ENCODE measurements around the gene RAPGEF2.
"Not testable (repeated sequence)": the region's sequence is repeated elsewhere in the genome, so short reads cannot be mapped to it uniquely, and the experiment has no call there.

The RAPGEF2 gene

DNA sequence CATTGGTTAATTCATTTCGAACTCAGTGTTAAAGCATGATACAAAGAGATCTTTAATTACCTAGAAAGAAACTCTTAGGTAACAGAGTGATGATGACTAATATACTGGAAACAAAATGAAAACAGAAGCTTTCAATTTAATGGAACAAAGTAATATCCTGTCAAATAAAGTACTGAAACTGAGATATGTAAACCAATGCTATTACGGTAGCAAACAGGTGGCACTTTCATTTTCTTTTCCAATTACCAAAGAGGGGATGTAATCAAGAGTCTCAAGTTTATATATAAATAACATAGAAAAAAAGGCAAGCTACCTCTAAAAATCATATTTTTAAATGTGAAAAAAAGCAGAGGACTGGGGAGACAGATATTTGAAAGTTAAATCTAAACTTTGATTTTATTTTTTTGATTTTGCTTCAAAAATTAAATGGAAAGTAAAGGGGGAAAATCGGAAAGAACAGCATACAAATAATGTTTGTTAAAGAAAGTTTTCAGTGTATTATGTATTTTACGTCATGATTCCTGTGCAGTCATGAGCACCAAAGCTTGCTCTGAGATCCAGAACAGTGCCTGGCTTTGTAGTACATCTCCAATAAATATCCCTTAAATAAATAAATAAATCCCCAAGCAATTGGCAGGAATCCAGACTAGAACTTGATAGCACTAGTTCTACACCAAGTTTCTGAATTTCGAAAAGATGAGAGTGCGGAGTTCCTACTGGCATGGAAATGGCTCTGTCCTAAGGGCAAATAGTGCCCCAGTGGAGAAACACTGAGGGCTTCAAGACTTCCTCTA is 25.0 kb upstream of the RAPGEF2 start:
- TF ChIP-seq, protein P1, sequence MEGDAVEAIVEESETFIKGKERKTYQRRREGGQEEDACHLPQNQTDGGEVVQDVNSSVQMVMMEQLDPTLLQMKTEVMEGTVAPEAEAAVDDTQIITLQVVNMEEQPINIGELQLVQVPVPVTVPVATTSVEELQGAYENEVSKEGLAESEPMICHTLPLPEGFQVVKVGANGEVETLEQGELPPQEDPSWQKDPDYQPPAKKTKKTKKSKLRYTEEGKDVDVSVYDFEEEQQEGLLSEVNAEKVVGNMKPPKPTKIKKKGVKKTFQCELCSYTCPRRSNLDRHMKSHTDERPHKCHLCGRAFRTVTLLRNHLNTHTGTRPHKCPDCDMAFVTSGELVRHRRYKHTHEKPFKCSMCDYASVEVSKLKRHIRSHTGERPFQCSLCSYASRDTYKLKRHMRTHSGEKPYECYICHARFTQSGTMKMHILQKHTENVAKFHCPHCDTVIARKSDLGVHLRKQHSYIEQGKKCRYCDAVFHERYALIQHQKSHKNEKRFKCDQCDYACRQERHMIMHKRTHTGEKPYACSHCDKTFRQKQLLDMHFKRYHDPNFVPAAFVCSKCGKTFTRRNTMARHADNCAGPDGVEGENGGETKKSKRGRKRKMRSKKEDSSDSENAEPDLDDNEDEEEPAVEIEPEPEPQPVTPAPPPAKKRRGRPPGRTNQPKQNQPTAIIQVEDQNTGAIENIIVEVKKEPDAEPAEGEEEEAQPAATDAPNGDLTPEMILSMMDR (IDR thresholded peaks at IDR 0.05; ENCODE audit: low read depth, low read length): no peak
- no peak overlapping the region for H3K4me3 ChIP-seq (replicated peaks in 1 of 2; ENCODE audit: low read depth in 2 of 2, low read length in 2 of 2)
- no peak for DNase-seq (ENCODE audit: low read depth in 2 of 2)

DNA sequence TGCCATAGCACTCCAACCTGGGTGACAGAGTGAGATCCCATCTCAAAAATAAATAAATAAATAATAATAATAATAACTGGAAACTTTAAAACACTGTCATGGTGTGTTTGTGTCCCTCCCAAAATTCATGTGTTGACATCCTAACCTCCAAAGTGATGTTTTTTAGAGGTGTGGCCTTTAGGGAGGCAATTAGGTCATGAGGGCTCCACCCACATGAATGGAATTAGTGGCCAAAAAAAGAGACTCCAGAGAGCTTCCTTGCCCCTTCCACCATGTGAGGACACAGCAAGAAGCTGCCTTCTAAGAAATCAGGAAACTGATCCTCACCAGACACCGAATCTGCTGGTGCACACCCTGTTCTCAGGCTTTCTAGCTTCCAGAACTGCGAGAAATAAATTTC is 23.8 kb upstream of the RAPGEF2 start:
- DNase-seq (ENCODE audit: low read depth in 2 of 2): no peak
- TF ChIP-seq, protein P1 (IDR thresholded peaks at IDR 0.05; ENCODE audit: low read depth, low read length): no peak
- no peak overlapping the region for H3K4me3 ChIP-seq (replicated peaks in 1 of 2; ENCODE audit: low read depth in 2 of 2, low read length in 2 of 2)

DNA sequence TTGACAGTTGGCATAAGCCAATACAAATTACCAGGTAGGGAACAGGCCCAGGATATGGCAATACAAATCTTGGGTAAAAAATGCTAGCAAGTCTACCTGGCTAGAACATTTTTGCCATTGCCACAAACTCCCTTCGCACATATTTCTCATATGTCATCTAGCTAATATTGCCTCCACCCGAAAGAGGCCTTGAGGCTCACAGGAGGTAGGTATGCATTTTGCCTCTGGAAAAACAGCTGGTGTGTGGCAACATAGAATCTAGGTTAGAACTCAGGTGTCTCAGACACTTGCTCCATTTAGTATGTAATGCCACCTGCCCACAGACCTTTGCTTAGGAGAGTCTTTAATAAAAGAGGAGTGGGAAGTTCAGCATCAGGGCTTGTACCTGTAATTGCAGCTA is 16.3 kb upstream of the RAPGEF2 start:
- TF ChIP-seq, protein P1 (IDR thresholded peaks at IDR 0.05; ENCODE audit: low read depth, low read length): no peak
- no peak for DNase-seq (ENCODE audit: low read depth in 2 of 2)

DNA sequence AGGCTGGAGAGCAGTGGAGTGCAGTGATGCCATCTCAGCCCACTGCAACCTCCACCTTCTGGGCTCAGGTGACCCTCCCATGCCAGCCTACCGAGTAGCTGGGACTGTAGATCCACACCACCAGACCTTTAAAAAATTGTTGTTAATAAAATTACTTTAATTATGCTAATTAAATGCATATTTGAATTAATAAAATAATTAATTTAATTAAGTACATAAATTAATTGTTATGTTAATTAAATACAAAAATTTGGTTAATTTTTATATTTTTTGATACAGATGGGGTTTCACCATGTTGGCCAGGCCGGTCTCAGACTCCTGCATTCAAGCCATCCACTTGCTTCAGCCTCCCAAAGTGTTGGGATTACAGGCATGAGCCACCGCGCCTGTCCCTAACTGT is 12.6 kb upstream of the RAPGEF2 start:
- TF ChIP-seq, protein P1 (IDR thresholded peaks at IDR 0.05; ENCODE audit: low read depth, low read length): no peak

More for the DNA sequence above, 16.3 kb upstream of the RAPGEF2 start:
- H3K4me3 ChIP-seq (replicated peaks in 1 of 2; ENCODE audit: low read depth in 2 of 2, low read length in 2 of 2): no peak overlapping the region

DNA sequence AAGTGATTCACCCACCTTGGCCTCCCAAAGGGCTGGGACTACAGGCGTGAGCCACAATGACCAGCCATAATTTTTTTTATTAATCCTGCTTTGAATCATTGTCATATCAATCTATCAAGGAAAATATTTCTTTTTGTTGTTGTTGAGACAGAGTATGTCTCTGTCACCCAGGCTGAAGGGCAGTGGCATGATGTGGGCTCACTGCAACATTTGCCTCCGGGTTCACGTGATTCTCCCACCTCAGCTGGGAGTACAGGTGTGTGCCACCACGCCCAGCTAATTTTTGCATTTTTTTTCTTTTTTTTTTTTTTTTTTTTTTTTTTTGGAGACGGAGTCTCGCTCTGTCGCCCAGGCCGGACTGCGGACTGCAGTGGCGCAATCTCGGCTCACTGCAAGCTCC is 8.7 kb upstream of the RAPGEF2 start:
- not testable (repeated sequence) for H3K4me3 ChIP-seq (replicated peaks in 1 of 2; ENCODE audit: low read depth in 2 of 2, low read length in 2 of 2); DNase-seq (ENCODE audit: low read depth in 2 of 2)

More for the DNA sequence above, 12.6 kb upstream of the RAPGEF2 start:
- H3K4me3 ChIP-seq (replicated peaks in 1 of 2; ENCODE audit: low read depth in 2 of 2, low read length in 2 of 2): no peak overlapping the region
- no peak for DNase-seq (ENCODE audit: low read depth in 2 of 2)

DNA sequence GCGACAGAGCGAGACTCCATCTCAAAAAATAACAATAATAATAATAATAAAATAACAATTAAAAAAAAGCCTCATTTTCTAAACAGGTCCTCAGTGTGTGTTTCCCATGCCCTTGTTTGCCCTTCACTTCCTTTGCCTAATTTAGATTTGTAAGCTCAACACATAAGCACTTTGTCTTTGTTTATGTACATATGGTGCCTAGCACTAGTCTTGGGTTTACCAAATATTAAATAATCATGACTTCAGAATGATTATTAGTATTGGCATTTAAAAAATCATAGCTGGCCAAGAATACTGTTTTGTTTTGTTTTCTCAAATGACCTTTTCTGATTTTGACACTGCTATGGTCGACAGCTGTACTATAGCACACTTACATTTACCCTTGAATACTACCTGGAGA is 6.4 kb upstream of the RAPGEF2 start:
- DNase-seq (ENCODE audit: low read depth in 2 of 2): peak in 1 of 2 donors; percentile 11
- TF ChIP-seq, protein P1 (IDR thresholded peaks at IDR 0.05; ENCODE audit: low read depth, low read length): no peak

DNA sequence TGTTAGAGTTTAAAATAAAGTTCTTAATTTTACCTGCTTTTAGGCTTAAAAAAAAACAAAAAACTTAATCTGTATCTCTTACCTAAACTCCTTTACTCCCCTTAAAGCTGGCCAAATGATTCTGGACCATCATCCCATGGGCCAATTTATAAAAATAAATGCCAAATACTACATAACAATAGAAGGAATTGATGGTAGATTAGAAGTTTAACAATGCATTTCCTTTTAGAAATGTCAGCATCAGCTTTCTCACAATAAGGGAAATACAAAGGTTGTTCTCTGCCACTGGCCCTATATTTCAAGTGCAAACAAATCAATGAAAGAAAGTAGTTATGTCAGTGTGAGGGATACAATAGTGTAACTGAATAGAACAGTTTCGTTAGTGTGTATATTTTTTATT is 5.7 kb upstream of the RAPGEF2 start:
- DNase-seq (ENCODE audit: low read depth in 2 of 2): no peak
- no peak overlapping the region for H3K4me3 ChIP-seq (replicated peaks in 1 of 2; ENCODE audit: low read depth in 2 of 2, low read length in 2 of 2)
- TF ChIP-seq, protein P1 (IDR thresholded peaks at IDR 0.05; ENCODE audit: low read depth, low read length): no peak

More for the DNA sequence above, 6.4 kb upstream of the RAPGEF2 start:
- no peak overlapping the region for H3K4me3 ChIP-seq (replicated peaks in 1 of 2; ENCODE audit: low read depth in 2 of 2, low read length in 2 of 2)
